OCI-LY3 (cell line): Measurements from ENCODE around the gene INTS3.

Experiments
- H2AFZ ChIP-seq: fragments of 200-600, 300-600 bp; shearing (Covaris generic); 2 replicates; pipeline ENCODE4 v1.6.0; 2014; ENCODE audit warnings: antibody characterized with exemption, low read depth, low read length
- H3K27ac ChIP-seq: fragments of 200-600, 300-600 bp; sonication (generic); 2 replicates; pipeline ENCODE4 v1.5.1; 2014; ENCODE audit warnings: mild to moderate bottlenecking, low read length, moderate library complexity, mixed read lengths
- H3K27me3 ChIP-seq: fragments of 200-600, 300-600 bp; sonication (generic); 2 replicates; pipeline ENCODE4 v1.6.1; 2014; ENCODE audit warnings: low read depth, low read length, mixed read lengths
- H3K36me3 ChIP-seq: fragments of 200-600, 300-600 bp; sonication (generic); replicated peaks from 2 replicates; pipeline ENCODE3; 2014; ENCODE audit warnings: low read depth, low read length, mixed read lengths
- H3K4me1 ChIP-seq: fragments of 300-600, 200-600 bp; sonication (generic); 2 replicates; pipeline ENCODE4 v1.6.1; 2014; ENCODE audit warnings: low read length, mixed read lengths
- H3K4me2 ChIP-seq: fragments of 200-600, 300-600 bp; sonication (generic); 2 replicates; pipeline ENCODE4 v1.6.1; 2014; ENCODE audit warnings: low read length, mixed read lengths
- H3K4me3 ChIP-seq: fragments of 300-600, 200-600 bp; sonication (generic); 2 replicates; pipeline ENCODE4 v1.5.1; 2014; ENCODE audit warnings: antibody characterized with exemption, mild to moderate bottlenecking, low read length, moderate library complexity
- H3K79me2 ChIP-seq: fragments of 300-600, 200-600 bp; shearing (Covaris generic); 2 replicates; pipeline ENCODE4 v1.6.1; 2014; ENCODE audit warnings: mild to moderate bottlenecking, low read length, mixed read lengths
- H3K9ac ChIP-seq: fragments of 300-600, 200-600 bp; shearing (Covaris generic); 2 replicates; pipeline ENCODE4 v1.6.0; 2014; ENCODE audit warnings: mild to moderate bottlenecking, low read length, moderate library complexity
- H3K9me3 ChIP-seq: fragments of 200-600, 300-600 bp; shearing (Covaris generic); 2 replicates; pipeline ENCODE4 v1.6.1; 2014; ENCODE audit warnings: low read length, mixed read lengths; ENCODE audit not compliant: insufficient read depth
- H4K20me1 ChIP-seq: fragments of 200-600, 300-600 bp; sonication (generic); 2 replicates; pipeline ENCODE4 v1.6.1; 2016; ENCODE audit warnings: low read length, mixed read lengths; ENCODE audit not compliant: insufficient read depth
- CTCF ChIP-seq: fragments of 200-600, 300-600 bp; sonication (generic); IDR thresholded peaks from 2 replicates; pipeline ENCODE4 v1.5.1; 2014; ENCODE audit warnings: antibody characterized with exemption, low read length, low read depth
- EZH2phosphoT487 ChIP-seq: fragments of 200-600 bp; shearing (Covaris generic); IDR thresholded peaks from 2 replicates; pipeline ENCODE4 v1.6.1; 2018; ENCODE audit warnings: antibody characterized with exemption, mixed run types, low read depth

Gene INTS3

GRCh38 chr1:153773096-153773921 lies 45.5 kb downstream of the INTS3 start:
- no peak overlapping the region for H3K4me2 ChIP-seq
- peaks cover 51% of the 10 kb centered on the region for H3K36me3 ChIP-seq
- no peak overlapping the region for H3K9ac ChIP-seq
- H3K27me3 ChIP-seq, result no peaks in the 10 kb centered on the region
- H3K4me1 ChIP-seq, result peaks cover 12% of the 10 kb centered on the region; the same call in 1 of the 2 replicates
- H4K20me1 ChIP-seq, result no peaks in the 10 kb centered on the region
- no peak overlapping the region for H3K27ac ChIP-seq
- no peaks in the 10 kb centered on the region for H3K9me3 ChIP-seq
- H3K79me2 ChIP-seq, result no peaks in the 10 kb centered on the region
- no peak overlapping the region for H3K4me3 ChIP-seq
- H2AFZ ChIP-seq, result no peak overlapping the region
- TF ChIP-seq EZH2phosphoT487 (no peak), CTCF (no peak)

GRCh38 chr1:153774026-153774595 lies 46.3 kb downstream of the INTS3 start:
- Histone ChIP-seq H3K36me3 (peaks cover 44% of the 10 kb centered on the region), H3K27ac (no peak overlapping the region), H4K20me1 (no peaks in the 10 kb centered on the region), H3K4me3 (no peak overlapping the region), H3K27me3 (no peaks in the 10 kb centered on the region), H2AFZ (no peak overlapping the region), H3K4me2 (no peak overlapping the region), H3K9me3 (no peaks in the 10 kb centered on the region), H3K4me1 (peaks cover 12% of the 10 kb centered on the region; the same call in 1 of the 2 replicates), H3K79me2 (no peaks in the 10 kb centered on the region), H3K9ac (no peak overlapping the region)
- no peak for TF ChIP-seq CTCF
- no peak for TF ChIP-seq EZH2phosphoT487

GRCh38 chr1:153774780-153775457 lies 47.1 kb downstream of the INTS3 start, which contains the start of gene SLC27A3:
TSS of gene SLC27A3 (plus strand) at chr1:153775407. CDS start at chr1:153775498, 91 bp downstream.
- peak within 1 kb of the TSS; percentile 53 for H3K9ac ChIP-seq
- H2AFZ ChIP-seq, result peak within 1 kb of the TSS; percentile 52; the same call in 1 of the 2 replicates
- H3K27ac ChIP-seq, result no peak within 1 kb of the TSS
- H3K4me1 ChIP-seq, result peaks cover 12% of the 10 kb centered on the region; the same call in 1 of the 2 replicates
- no peaks in the 10 kb centered on the region for H3K9me3 ChIP-seq
- peak within 1 kb of the TSS; percentile 81 for H3K4me3 ChIP-seq
- peaks cover 38% of the 10 kb centered on the region for H3K36me3 ChIP-seq
- no peaks in the 10 kb centered on the region for H3K27me3 ChIP-seq
- TF ChIP-seq EZH2phosphoT487, result no peak
- no peak for TF ChIP-seq CTCF
- H4K20me1 ChIP-seq, result no peaks in the 10 kb centered on the region
- no peaks in the 10 kb centered on the region for H3K79me2 ChIP-seq
- H3K4me2 ChIP-seq, result peak within 1 kb of the TSS; percentile 67
